H1 (cell line): Measurements from ENCODE around the gene GPBP1L1. TPM values are rescaled to one million over a fixed set of nuclear protein-coding genes. Genes with fewer than 3 reads are reported as not detected.

Experiments
- CTCF ChIA-PET: fragments of 300-600 bp; sonication (Branson Sonifier 250); formaldehyde crosslinking; loops from one replicate; lab custom pipeline; 2021; ENCODE audit not compliant: partially characterized antibody; lab: Charles Lee
- POLR2A ChIA-PET: fragments of 300-600 bp; sonication (Branson Sonifier 250); formaldehyde crosslinking; loops from one replicate; lab custom pipeline; 2021; ENCODE audit warnings: inconsistent platforms; ENCODE audit not compliant: partially characterized antibody; lab: Charles Lee
- DNase-seq, 2 experiments: peaks; one replicate each; pipeline versions ENCODE4 v3.0.0 to v3.0.0-alpha.2; 2010 to 2022; ENCODE audit warnings: low spot score in 2 of 2, low read depth in 1 of 2, mixed read lengths in 1 of 2
- FAIRE-seq: peaks from 2 replicates; lab custom pipeline; 2011; peaks lifted over from hg19 to GRCh38; lab: Jason Lieb, UNC
- H2AFZ ChIP-seq: 2 replicates; pipeline ENCODE4 v1.8.1; 2012; ENCODE audit warnings: low read length, inconsistent platforms
- H2AK5ac ChIP-seq: 2 replicates; pipeline ENCODE4 v1.6.1; 2013; ENCODE audit warnings: low read depth, low read length
- H2BK120ac ChIP-seq: replicated peaks from 2 replicates; pipeline ENCODE3; 2013; ENCODE audit warnings: low read depth, low read length, inconsistent platforms
- H2BK12ac ChIP-seq: 2 replicates; pipeline ENCODE4 v1.6.1; 2013; ENCODE audit warnings: low read depth, low read length
- H2BK15ac ChIP-seq: 2 replicates; pipeline ENCODE4 v1.6.1; 2013; ENCODE audit warnings: low read length
- H2BK20ac ChIP-seq: 2 replicates; pipeline ENCODE4 v1.6.1; 2013; ENCODE audit warnings: low read length
- H2BK5ac ChIP-seq: 2 replicates; pipeline ENCODE4 v1.6.1; 2013; ENCODE audit warnings: low read depth, low read length
- H3K14ac ChIP-seq: 2 replicates; pipeline ENCODE4 v1.6.1; 2013; ENCODE audit warnings: inconsistent platforms; ENCODE audit not compliant: insufficient read length
- H3K18ac ChIP-seq: 2 replicates; pipeline ENCODE4 v1.6.1; 2013; ENCODE audit warnings: low read length; ENCODE audit errors: extremely low read depth
- H3K23ac ChIP-seq: 2 replicates; pipeline ENCODE4 v1.6.1; 2013; ENCODE audit warnings: inconsistent platforms; ENCODE audit not compliant: insufficient read length
- H3K23me2 ChIP-seq: 2 replicates; pipeline ENCODE4 v1.6.1; 2013; ENCODE audit warnings: low read depth, low read length
- H3K27ac ChIP-seq: 2 replicates; pipeline ENCODE4 v1.6.1; 2011; ENCODE audit warnings: low read depth, low read length, inconsistent platforms
- H3K27me3 ChIP-seq, 4 experiments: replicated peaks in 1 of 4; 1 replicate in 1 of 4; 2 replicates in 3 of 4; pipeline versions ENCODE4 v1.6.1 to v1.8.1; 2011 to 2013; ENCODE audit warnings: low read length in 3 of 4, mild to moderate bottlenecking in 3 of 4, inconsistent platforms in 2 of 4, mixed read lengths in 2 of 4, moderate library complexity in 1 of 4; ENCODE audit not compliant: control insufficient read depth in 3 of 4, insufficient read depth in 3 of 4; ENCODE audit errors: extremely low read depth in 1 of 4
- H3K36me3 ChIP-seq, 4 experiments: 2 replicates each; pipeline versions ENCODE4 v1.6.1 to v1.8.1; 2011 to 2013; ENCODE audit warnings: mild to moderate bottlenecking in 4 of 4, low read length in 3 of 4, moderate library complexity in 2 of 4, control low read depth in 1 of 4, inconsistent platforms in 1 of 4; ENCODE audit not compliant: insufficient read depth in 4 of 4, control insufficient read depth in 2 of 4
- H3K4ac ChIP-seq: replicated peaks from 2 replicates; pipeline ENCODE3; 2013; ENCODE audit warnings: low read length, low read depth, mixed read lengths, inconsistent platforms; ENCODE audit not compliant: insufficient read length
- H3K4me1 ChIP-seq, 4 experiments: replicated peaks in 1 of 4; 1 replicate in 1 of 4; 2 replicates in 3 of 4; pipeline versions ENCODE4 v1.6.1 to v1.8.1; 2011 to 2013; ENCODE audit warnings: low read length in 3 of 4, inconsistent platforms in 2 of 4, mixed read lengths in 1 of 4; ENCODE audit not compliant: insufficient read depth in 4 of 4, control insufficient read depth in 3 of 4
- H3K4me2 ChIP-seq, 2 experiments: 2 replicates each; pipeline versions ENCODE4 v1.6.1 to v1.8.1; 2011 to 2013; ENCODE audit warnings: low read depth in 2 of 2, low read length in 2 of 2, control low read depth in 1 of 2, inconsistent platforms in 1 of 2, mild to moderate bottlenecking in 1 of 2; ENCODE audit not compliant: insufficient read depth in 1 of 2
- H3K4me3 ChIP-seq, 4 experiments: fragments of 200-600, 300-600 bp in 1 of 4; sonication (generic), shearing (Covaris generic), sonication (Bioruptor Twin) in 1 of 4; 2 replicates each; pipeline versions ENCODE4 v1.5.1 to v1.8.1; 2011 to 2016; ENCODE audit warnings: low read length in 4 of 4, low read depth in 3 of 4, control low read depth in 2 of 4, inconsistent platforms in 2 of 4, mild to moderate bottlenecking in 2 of 4, mixed read lengths in 1 of 4, moderate library complexity in 1 of 4; ENCODE audit not compliant: insufficient read depth in 2 of 4; ENCODE audit errors: extremely low read depth in 1 of 4
- H3K56ac ChIP-seq: replicated peaks from 2 replicates; pipeline ENCODE3; 2013; ENCODE audit warnings: low read depth, mild to moderate bottlenecking, mixed read lengths, low read length, inconsistent platforms; ENCODE audit not compliant: insufficient read length
- H3K79me1 ChIP-seq: 2 replicates; pipeline ENCODE4 v1.6.1; 2013; ENCODE audit warnings: low read depth, low read length, control low read depth
- H3K79me2 ChIP-seq, 2 experiments: 2 replicates each; pipeline versions ENCODE4 v1.6.1 to v1.8.1; 2012 to 2013; ENCODE audit warnings: low read length in 2 of 2, mild to moderate bottlenecking in 2 of 2, inconsistent platforms in 1 of 2; ENCODE audit not compliant: insufficient read depth in 2 of 2, control insufficient read depth in 1 of 2
- H3K9ac ChIP-seq, 4 experiments: replicated peaks in 1 of 4; 1 replicate in 1 of 4; 2 replicates in 3 of 4; pipeline versions ENCODE4 v1.6.1 to v1.8.1; 2011 to 2013; ENCODE audit warnings: low read depth in 3 of 4, low read length in 3 of 4, control low read depth in 2 of 4, mild to moderate bottlenecking in 2 of 4, moderate library complexity in 2 of 4, inconsistent platforms in 1 of 4; ENCODE audit errors: extremely low read depth in 1 of 4
- H3K9me3 ChIP-seq, 2 experiments: 2 replicates each; pipeline versions ENCODE4 v1.6.1 to v1.8.1; 2012 to 2013; ENCODE audit warnings: mild to moderate bottlenecking in 2 of 2, moderate library complexity in 2 of 2, control low read depth in 1 of 2, inconsistent platforms in 1 of 2, low read depth in 1 of 2, low read length in 1 of 2, mixed read lengths in 1 of 2; ENCODE audit not compliant: insufficient read depth in 2 of 2
- H4K20me1 ChIP-seq, 2 experiments: replicated peaks in 1 of 2; 2 replicates each; pipeline versions ENCODE3 to v1.8.1; 2011 to 2013; ENCODE audit warnings: inconsistent platforms in 2 of 2, low read length in 2 of 2, mild to moderate bottlenecking in 1 of 2; ENCODE audit not compliant: insufficient read depth in 2 of 2, control insufficient read depth in 1 of 2
- H4K5ac ChIP-seq: 2 replicates; pipeline ENCODE4 v1.6.1; 2013; ENCODE audit warnings: low read length, low read depth, mixed read lengths, inconsistent platforms; ENCODE audit not compliant: insufficient read length
- H4K8ac ChIP-seq: 2 replicates; pipeline ENCODE4 v1.8.0; 2013; ENCODE audit warnings: mild to moderate bottlenecking, moderate library complexity, low read length, inconsistent platforms; ENCODE audit not compliant: insufficient read depth; ENCODE audit errors: extremely low read depth
- H4K91ac ChIP-seq: replicated peaks from 2 replicates; pipeline ENCODE3; 2013; ENCODE audit warnings: low read length, mixed read lengths, inconsistent platforms; ENCODE audit not compliant: insufficient read length
- BACH1 ChIP-seq: IDR thresholded peaks from 2 replicates; pipeline ENCODE4 v1.6.1; 2012; ENCODE audit warnings: low read length, improper control_type of control experiment
- HDAC2 ChIP-seq, 2 experiments: fragments of 300-600 bp in 1 of 2; sonication (generic) in 1 of 2; IDR thresholded peaks; 2 replicates each; pipeline ENCODE4 v1.6.1; 2011 to 2012; ENCODE audit warnings: low read depth in 2 of 2, low read length in 2 of 2, mild to moderate bottlenecking in 2 of 2, moderate library complexity in 2 of 2, borderline replicate concordance in 1 of 2, inconsistent platforms in 1 of 2
- HDAC6 ChIP-seq: IDR thresholded peaks from one replicate; pipeline ENCODE4 v1.7.1; 2012; ENCODE audit warnings: low read depth, mild to moderate bottlenecking, inconsistent platforms, low read length, moderate library complexity
- JUND ChIP-seq: IDR thresholded peaks from 2 replicates; pipeline ENCODE4 v1.6.1; 2011; ENCODE audit warnings: mild to moderate bottlenecking, improper control_type of control experiment, low read length
- POLR2AphosphoS5 ChIP-seq: IDR thresholded peaks from 2 replicates; pipeline ENCODE4 v1.6.1; 2011; ENCODE audit warnings: low read depth, low read length
- RFX5 ChIP-seq: IDR thresholded peaks from 2 replicates; pipeline ENCODE4 v1.6.1; 2011; ENCODE audit warnings: low read depth, low read length, improper control_type of control experiment, borderline replicate concordance
- RNF2 ChIP-seq: fragments of 200-900, 300-1000 bp; sonication (generic); IDR thresholded peaks from 2 replicates; pipeline ENCODE4 v1.7.1; 2016; ENCODE audit warnings: borderline replicate concordance, low read depth, mild to moderate bottlenecking, antibody characterized with exemption, low read length; ENCODE audit not compliant: poor library complexity, severe bottlenecking; ENCODE audit errors: missing control alignments
- RXRA ChIP-seq: IDR thresholded peaks from 2 replicates; pipeline ENCODE4 v1.6.1; 2011; ENCODE audit warnings: low read depth, mild to moderate bottlenecking, low read length, moderate library complexity; ENCODE audit not compliant: insufficient read depth
- SAP30 ChIP-seq: fragments of 300-600 bp; sonication (generic); IDR thresholded peaks from 2 replicates; pipeline ENCODE4 v1.7.1; 2012; ENCODE audit warnings: low read length, moderate library complexity, mild to moderate bottlenecking, inconsistent platforms; ENCODE audit not compliant: insufficient read depth, insufficient replicate concordance
- SIX5 ChIP-seq: IDR thresholded peaks from 2 replicates; pipeline ENCODE4 v1.6.1; 2011; ENCODE audit warnings: mild to moderate bottlenecking, low read depth, low read length
- TBP ChIP-seq: IDR thresholded peaks from 2 replicates; pipeline ENCODE4 v1.6.1; 2011; ENCODE audit warnings: low read depth, low read length, improper control_type of control experiment
- ZNF274 ChIP-seq: IDR thresholded peaks from 2 replicates; pipeline ENCODE4 v1.7.0; 2012; ENCODE audit warnings: low read length, borderline replicate concordance; ENCODE audit errors: extremely low read depth
- WGBS, 2 experiments: shearing (Covaris generic) in 1 of 2; methylation state at CpG; one replicate each; pipeline versions ENCODE4 v1.1.6 to v1.1.7; 2013 to 2015; ENCODE audit warnings: low lambda C conversion rate in 2 of 2, mixed read lengths in 2 of 2, inconsistent platforms in 1 of 2, low coverage in 1 of 2, missing lambda C conversion rate in 1 of 2; ENCODE audit not compliant: insufficient replicate concordance in 2 of 2, insufficient coverage in 1 of 2, insufficient read length in 1 of 2; ENCODE audit errors: extremely low coverage in 1 of 2, missing lambda C conversion rate in 1 of 2; 5-methylcytosine and 5-hydroxymethylcytosine counted together
- polyA plus RNA-seq, 7 experiments: library from polyadenylated mRNA; depleted of rRNA in 3 of 7; stranded (reverse) in 5 of 7; unstranded in 2 of 7; fragments of >200 nt in 5 of 7; fragments of 200-250 nt in 2 of 7; gene quantifications; 1 replicate in 5 of 7; 2 replicates in 1 of 7; 4 replicates in 1 of 7; pipeline versions ENCODE4 v1.2.1 to v1.2.3, GENCODE V29; 2011 to 2013; ENCODE audit warnings: missing spikeins in 2 of 7, mixed read lengths in 2 of 7
- total RNA-seq: library from RNA; stranded (reverse); fragmentation: NEBNext Ultra II Directional; extraction: Animal tissue kit (Norgen Biotek cat#: 25700); gene quantifications from 2 replicates; pipeline ENCODE4 v1.2.1, GENCODE V29; 2021
- TF ChIP-seq, protein P1 (sequence below): IDR thresholded peaks from 2 replicates; pipeline ENCODE4 v1.6.1; 2012; ENCODE audit warnings: inconsistent platforms

GPBP1L1 gene
- total and polyA plus RNA-seq, 2 of the 8 experiments (the other 6 are each of a cell fraction or from before 2014, with no cell fraction given) = 70.1 to 119 TPM

DNA sequence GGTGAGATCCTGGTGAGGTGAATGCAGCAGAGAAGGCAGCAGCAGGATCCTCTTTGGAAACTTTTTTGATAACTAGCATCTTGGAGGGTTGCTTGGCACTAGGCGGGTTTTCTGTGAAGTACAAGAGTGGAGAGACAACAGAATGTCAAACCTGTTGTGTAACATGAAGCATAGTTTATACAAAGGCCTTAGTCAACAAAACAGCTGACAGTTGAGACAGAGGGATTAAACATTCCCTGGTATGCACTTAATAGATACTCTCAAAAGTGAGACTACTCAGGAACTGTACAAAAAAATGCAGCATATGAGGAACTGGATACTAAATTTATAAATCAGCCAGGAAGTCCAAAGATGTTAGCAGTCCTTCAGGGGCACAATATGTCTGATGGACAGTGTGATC lies 46.0 kb downstream of the GPBP1L1 start:
- Histone ChIP-seq H3K14ac (no peak overlapping the region), H3K79me2 (0 out of 4 replicates have a peak, but pooled peaks cover 0 to 3% of the 10 kb centered on the region in 2 experiments), H3K9me3 (no peaks in the 10 kb centered on the region), H2AK5ac (no peak overlapping the region), H2BK120ac (no peak overlapping the region), H3K4me1 (no peaks in the 10 kb centered on the region), H4K5ac (no peak overlapping the region), H3K23me2 (no peaks in the 10 kb centered on the region; the same call in 1 of the 2 replicates), H2BK20ac (no peak overlapping the region), H3K23ac (no peak overlapping the region), H3K27me3 (no peaks in the 10 kb centered on the region), H3K56ac (no peak overlapping the region), H3K4me2 (no peak overlapping the region), H3K4ac (no peak overlapping the region), H2AFZ (no peak overlapping the region), H3K36me3 (peaks cover 26 to 79% (median 49%) of the 10 kb centered on the region in 4 experiments), H2BK5ac (no peak overlapping the region), H4K20me1 (no peaks in the 10 kb centered on the region), H3K18ac (no peak overlapping the region), H3K27ac (no peak overlapping the region), H2BK12ac (no peak overlapping the region), H2BK15ac (no peak overlapping the region), H3K79me1 (no peaks in the 10 kb centered on the region), H4K8ac (no peak overlapping the region), H3K9ac (no peak overlapping the region), H3K4me3 (no peak overlapping the region), H4K91ac (no peak overlapping the region)
- ChIA-PET POLR2A (interaction anchor here (1.6 kb wide), 1 partner anchor 21 kb away, joined by 3 read pairs; no protein-coding TSS in a partner anchor), CTCF (no interaction called here)
- FAIRE-seq (no peak), DNase-seq (no peak)
- WGBS, 2 experiments = 87% methylated on average over 1 of the region's 1 CpG; no CpG with 5 or more reads in 1 of the 2 experiments
- TF ChIP-seq RNF2 (no peak), BACH1 (no peak), ZNF274 (no peak), JUND (no peak), RXRA (no peak), RFX5 (no peak), TBP (no peak), POLR2AphosphoS5 (no peak), SIX5 (no peak), HDAC2 (IDR thresholded peaks at IDR 0.05; ENCODE audit: borderline replicate concordance in 1 of 2, low read depth in 2 of 2, low read length in 2 of 2) (no peak), SAP30 (no peak), HDAC6 (no peak)
- TF ChIP-seq, protein P1, sequence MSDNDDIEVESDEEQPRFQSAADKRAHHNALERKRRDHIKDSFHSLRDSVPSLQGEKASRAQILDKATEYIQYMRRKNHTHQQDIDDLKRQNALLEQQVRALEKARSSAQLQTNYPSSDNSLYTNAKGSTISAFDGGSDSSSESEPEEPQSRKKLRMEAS = no peak
